Measurements from ENCODE around the gene ZNF839.
"Not testable (repeated sequence)": the region's sequence is repeated elsewhere in the genome, so short reads cannot be mapped to it uniquely, and the experiment has no call there.

The ZNF839 gene

GRCh38 chr14:102314242-102315011, 5.1 kb upstream of the ZNF839 start:
- DNase-seq, result peak; percentile 60

DNA sequence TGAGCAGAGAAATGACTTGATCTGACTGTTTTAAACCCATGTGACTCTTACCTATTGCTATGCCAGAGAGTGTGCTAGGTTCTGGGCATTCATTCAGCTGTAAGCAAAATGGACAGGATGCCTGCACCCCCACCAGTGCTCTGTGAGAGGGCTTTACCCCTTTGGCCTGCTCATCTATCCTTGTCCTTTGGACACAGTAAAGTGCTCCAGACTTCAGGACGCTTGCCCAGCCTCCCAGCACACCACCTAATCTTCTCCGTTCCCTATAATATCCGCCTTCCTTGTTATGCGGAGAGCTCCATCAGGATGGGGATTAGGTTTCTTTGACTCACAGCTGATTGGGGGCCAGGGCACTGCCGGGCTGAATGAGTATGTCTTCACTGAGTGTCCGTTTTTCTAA, 4.4 kb upstream of the ZNF839 start:
- DNase-seq, result no peak

- peak; percentile 39 for DNase-seq
These were observed 3.2 kb upstream of the ZNF839 start for GRCh38 chr14:102316338-102316742.

DNA sequence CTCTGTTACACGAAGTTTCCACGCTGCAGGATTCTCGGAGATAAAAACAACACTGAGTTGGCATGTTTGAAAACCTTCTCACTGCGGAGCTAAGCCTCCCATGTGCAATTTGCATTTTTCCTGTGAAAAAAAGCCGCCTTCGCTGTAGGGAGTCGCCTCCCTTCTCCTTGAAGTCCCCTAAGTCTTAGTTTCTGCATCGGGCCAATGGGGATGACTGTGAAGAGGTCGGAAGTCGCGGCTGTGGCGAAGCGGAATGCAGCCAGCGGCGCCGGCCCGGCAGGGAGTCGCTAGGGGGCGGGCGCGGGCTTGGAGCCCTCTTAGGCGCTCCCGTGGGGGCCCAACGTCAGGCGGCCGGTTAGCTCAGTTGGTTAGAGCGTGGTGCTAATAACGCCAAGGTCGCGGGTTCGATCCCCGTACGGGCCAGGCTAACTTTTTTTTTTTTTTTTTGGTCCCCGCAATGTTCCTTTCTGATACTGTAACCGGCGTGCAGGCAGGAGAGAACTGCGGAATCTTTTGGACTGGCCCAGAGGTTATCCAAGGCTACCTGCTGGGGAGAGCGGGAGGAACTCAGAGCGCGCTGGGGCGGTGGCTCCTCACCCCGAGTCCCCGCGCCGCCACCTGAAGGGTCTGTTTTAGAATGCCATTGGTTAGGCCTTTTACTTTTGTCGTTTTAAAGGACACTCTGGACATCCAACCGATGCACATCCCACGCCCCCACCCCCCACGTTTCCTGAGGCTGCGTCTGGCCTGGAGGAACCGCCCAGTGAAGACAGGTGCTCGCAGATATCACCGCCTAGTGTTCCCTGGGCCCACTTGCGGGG, 2.6 kb upstream of the ZNF839 start:
- peak; percentile 91 for DNase-seq

DNA sequence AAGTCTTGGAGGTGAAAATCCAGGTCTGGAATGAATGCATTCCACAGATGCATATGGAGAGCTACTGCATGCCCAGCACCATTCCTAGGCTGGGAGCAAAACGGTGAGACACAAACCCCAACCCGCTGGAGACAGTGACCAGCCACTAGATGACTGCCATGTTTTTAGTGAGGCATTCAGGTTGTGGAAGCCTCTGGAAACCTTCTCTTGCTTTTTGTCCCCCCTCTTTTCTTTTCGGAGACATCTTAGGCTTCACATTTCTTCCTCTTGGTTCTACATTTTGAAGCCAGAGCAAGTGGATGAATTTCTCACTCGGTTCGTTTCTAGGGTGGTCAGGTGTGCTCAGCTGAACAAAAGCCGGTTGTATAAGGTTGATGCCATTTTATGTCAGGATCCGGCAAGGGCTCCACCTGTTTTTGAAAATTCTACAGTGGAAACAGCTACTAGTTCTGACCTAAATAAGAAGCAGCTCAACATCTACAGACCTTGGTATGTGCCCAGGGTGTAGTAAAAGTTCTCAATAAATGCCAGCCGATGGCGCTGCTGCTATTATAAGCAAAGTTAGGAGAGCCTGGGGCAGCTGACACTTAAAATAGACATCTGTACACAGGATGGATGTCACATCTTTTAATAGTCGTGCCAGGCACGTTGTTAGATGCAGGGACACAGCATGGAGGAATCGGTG, 1.8 kb upstream of the ZNF839 start:
- no peak for DNase-seq

- DNase-seq, result no peak
These were observed 717 bp upstream of the ZNF839 start for GRCh38 chr14:102318781-102319276.

DNA sequence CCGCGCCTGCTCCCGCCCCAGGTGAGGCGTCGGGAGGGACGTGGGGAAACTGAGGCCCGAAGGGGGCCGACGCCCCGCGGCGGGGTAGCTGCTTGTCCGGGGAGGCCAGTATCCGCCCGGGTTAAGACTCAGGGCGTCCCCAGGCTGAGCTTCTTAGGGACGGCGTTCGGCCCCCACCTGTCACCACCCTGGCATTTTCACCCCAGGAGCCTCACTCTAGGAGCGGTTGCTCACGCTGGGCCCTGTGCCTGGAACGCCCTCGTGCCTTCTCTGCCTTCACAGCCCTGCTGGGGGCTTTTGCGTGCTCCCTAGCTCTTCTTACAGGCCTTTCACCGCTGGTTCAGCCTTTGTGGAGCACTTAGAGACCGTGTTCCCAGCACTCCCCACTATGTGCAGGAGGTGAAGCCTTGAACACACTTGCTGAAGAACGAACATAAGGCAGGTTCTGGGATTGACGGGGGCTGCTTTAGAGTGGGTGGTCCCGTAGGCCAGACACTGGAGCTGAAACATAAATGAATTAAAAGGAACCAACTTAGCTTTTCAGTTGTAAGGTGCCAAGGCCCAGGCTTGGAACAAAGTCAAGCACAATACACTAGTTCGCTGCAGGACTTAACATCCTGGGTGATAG, 601 bp downstream of the ZNF839 start:
- DNase-seq, result peak; percentile 39

- DNase-seq, result no peak
These were observed 1.3 kb downstream of the ZNF839 start for GRCh38 chr14:102320671-102321455.

- DNase-seq, result no peak
These were observed 2.2 kb downstream of the ZNF839 start for GRCh38 chr14:102321456-102322422.

GRCh38 chr14:102323102-102323501, 3.6 kb downstream of the ZNF839 start:
- no peak for DNase-seq

DNA sequence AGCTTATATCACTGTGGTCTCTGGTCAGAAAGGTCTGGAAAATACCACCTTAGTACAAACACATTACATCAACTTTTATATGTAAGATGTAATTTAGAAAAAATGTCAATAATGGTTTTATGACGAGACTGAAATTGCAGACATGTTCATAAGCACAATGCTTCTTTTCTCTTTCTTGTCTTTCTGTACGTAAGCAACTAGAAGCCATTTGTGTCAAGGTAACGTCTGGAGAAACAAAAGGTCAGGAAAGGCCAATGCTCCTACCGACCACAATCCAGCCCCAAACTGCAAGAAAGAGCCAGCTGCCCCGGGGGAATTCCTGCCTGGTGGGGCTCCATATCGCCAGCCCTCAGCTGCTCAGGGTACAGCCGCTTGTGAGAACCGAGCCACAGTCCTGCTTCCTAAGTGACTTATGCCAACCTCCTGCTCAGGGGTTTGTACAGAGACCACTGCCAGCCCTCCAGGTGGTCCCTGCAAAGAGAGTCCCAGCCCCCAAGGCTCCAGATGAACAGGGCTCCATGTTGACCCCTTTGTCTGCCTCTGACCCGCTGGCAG, 6.3 kb downstream of the ZNF839 start:
- no peak for DNase-seq

GRCh38 chr14:102326583-102326982, 7.0 kb downstream of the ZNF839 start:
- DNase-seq, result no peak

DNA sequence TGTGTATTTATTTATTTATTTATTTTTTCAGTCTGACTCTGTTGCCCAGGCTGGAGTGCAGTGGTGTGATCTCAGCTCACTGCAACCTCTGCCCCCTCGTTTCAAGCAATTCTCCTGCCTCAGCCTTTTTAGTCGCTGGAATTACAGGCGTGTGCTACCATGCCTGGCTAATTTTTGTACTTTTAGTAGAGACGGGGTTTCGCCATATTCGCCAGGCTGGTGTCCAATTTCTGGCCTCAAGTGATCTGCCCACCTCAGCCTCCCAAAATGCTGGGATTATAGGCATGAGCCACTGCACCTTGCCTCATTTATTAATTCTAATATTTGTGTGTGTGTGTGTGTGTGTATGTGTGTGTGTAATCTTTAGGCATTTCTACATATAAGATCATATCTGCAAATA, 9.8 kb downstream of the ZNF839 start:
- DNase-seq, result not testable (repeated sequence)

DNA sequence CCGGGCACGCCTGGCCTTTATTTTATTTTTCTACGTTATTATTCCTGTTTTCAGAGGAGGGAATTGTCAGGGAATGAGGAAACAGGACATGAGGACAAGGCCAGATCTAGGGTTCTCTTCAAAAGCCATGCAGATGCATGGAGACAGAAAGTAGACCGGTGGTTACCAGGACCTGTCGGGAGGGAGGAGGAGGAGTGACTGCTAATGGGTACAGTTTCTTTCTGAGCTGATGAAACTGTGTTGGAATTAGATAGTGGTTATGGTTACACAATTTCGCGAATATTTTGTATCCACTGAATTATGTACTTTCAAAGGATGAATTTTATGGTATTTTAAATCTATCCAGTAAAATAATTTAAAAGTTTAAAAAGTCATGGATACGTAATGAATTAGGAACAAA, 11.3 kb downstream of the ZNF839 start:
- DNase-seq, result no peak

- DNase-seq, result no peak
These were observed 13.8 kb downstream of the ZNF839 start for GRCh38 chr14:102333390-102333789.

DNA sequence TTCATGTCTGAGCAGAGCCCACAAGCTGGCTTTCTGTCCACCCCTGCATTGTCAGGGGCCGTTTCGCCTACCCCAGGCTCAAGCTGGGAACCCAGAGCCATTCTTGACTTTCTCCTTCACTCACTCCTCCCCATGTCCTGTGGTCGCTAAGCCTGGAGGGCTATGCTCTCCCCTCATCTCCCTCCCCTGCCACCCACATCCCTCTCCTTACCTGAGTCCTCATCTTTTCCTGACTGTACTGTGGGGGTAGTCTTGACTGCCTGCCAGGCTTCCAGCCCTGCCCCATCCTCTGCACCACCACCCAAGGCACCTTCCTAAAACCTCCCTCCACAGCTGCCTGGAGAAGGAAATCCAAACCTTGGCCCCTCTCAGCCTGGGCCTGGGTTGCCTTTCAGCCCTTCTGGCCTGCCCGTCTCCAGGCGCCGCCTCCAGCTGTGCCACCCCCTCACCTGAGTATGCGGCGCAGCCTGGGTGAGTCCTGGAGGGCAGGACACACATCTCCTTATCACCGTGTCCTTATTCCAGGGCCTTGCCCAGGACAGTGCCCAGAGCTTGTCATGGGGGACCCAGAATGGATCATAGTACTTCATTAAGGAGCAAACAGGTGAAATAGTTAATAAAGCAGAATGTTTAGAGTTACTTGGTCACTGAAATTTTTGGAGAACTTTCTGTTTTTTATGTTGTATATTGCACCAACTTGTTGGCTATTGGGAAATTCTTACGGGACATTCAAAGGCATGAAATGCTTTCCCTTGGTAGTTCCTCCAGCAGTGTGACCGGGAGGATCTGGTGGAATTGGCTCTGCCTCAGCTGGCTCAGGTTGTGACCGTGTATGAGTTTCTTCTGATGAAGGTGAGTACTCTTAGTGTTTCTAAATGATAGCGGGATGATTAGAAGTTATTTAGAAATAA, 14.5 kb downstream of the ZNF839 start:
- DNase-seq, result no peak

GRCh38 chr14:102335163-102335562, 15.6 kb downstream of the ZNF839 start:
- DNase-seq, result no peak

- DNase-seq, result no peak
These were observed 19.2 kb downstream of the ZNF839 start for GRCh38 chr14:102338724-102339123.

GRCh38 chr14:102341566-102341965, 22.0 kb downstream of the ZNF839 start:
- DNase-seq, result no peak
